Measurements from ENCODE around the gene POLR2L.
A peak's percentile ranks its signal among the peaks of the same experiment; 100 is the strongest.

The POLR2L gene

GRCh38 chr11:842370-843002 is at the start of gene POLR2L, which contains the start of gene TSPAN4:
Gene POLR2L, minus strand, starts transcription at chr11:842529. Its CDS starts 21 bp downstream, at chr11:842508.
Gene TSPAN4, plus strand, starts transcription at chr11:842852. Its CDS starts 7,453 bp downstream, at chr11:850305.
- DNase-seq = peak in 57 of 58 donors; percentile 53 to 94 (median 83)

GRCh38 chr11:890794-891540 is 48.6 kb upstream of the POLR2L start:
- DNase-seq = peak in 2 of 58 donors; percentile 15 to 27

DNA sequence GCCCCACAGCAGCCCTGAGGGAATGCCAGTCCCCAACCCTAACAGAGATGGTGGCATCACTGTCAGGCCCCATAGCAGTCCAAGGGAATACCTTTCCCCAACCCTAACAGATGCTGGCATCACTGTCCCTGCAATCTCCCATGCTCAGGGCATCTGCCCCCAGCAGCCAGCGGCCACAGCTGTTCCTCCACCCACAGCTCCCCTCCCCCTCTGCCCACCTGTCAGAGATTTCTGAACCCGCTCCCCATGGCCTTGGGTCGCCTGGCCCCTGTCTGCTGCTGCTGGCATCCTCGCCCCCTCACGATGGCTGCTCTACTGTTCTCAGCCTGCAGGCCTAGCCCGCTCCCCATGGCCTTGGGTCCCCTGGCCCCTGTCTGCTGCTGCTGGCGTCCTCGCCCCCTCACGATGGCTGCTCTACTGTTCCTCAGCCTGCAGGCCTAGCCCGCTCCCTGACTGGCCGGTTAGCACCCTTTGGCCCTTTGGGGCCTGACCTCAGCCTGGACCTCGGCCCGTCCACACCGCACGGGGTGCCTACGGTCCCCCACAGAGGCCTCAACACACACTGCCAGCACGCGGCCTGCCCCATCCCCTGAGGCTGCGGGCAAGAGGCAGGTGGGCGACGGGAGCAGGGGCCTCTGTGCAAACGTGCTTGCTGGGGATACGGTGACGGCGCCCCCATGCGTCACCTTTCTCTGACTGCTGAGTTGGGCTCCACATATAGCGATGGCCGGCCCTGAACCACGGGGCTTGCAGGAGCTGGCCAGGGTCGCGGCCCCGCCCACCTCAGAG is 47.6 kb upstream of the POLR2L start:
- DNase-seq = no peak

DNA sequence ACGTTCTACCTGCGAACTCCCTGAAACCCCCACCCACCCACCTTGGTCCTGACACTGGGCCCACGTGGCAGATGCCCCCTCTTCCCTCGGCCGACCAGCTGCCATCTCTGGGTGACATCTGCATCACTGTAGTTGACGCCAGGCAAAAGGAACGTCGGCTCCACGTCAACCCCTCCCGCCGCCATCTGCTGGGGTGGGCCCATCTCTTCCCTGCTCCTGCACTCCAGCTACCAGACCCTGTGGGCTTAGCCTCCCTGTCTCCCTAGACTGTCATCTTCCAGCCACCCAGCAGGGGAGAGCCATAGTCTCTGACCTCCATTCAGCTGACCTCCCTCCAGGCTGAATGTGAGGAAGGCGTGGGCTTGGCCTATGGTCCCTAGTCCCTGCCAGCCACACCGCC is 46.9 kb upstream of the POLR2L start:
- no peak for DNase-seq

DNA sequence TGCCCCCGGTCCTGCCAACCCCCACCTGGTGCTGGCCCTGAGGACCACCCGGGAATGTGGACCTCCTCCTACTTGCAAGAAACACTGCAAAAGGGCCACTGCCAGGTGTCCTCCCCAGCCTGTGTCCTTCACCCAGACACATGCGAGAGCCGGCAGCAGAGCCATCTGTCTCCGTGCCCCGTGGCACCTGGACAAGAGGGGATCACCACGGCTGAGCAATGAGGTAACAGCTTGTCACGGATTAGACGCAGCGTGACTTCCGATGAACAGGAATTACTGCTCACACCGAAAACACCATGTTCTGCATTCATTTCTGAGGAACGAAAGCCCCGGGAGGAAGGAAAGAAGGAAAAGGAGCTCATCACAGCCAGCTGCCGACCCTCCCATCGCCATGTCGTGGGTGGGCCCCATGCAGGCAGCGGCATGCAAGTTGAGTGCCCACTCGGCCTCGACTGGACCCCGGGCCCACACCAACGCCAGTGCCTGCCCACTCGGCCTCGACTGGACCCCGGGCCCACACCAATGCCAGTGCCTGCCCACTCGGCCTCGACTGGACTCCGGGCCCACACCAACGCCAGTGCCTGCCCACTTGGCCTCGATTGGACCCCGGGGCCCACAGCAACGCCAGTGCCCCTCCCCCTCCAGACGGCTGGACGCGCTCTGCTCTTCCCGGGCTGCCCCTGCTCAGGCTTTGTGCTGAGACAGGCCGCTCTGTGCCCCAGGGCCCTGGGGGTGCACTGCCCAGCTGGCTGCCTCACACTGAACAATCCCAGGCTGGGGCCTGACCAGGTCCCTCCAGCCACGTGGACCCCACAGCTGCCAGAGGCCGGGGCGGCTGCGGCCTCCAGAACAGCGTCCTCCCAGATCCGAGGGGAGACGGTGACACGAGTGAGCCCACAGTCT is 46.2 kb upstream of the POLR2L start:
- peak in 5 of 58 donors; percentile 13 to 51 (median 24) for DNase-seq

DNA sequence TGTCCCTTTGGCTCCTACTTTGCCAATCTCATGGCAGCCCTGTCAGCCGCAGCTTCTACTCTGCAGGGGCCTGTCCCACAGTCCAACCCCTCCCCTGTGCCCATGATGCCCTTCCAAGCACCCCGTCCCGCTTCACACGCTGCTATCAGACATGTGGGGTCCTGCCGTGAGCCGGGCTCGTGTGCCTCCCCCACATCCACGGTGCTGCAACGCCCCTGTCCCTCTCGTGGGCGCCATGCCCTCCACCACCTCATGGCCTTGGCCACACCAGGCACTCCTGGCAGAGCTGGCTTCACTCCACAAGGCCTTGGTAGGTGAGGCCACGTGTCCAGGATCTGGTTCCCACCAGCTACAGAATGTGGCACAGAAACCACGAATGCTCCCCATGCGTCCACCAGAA is 45.3 kb upstream of the POLR2L start:
- no peak for DNase-seq

GRCh38 chr11:886568-886967 is 44.2 kb upstream of the POLR2L start:
- no peak for DNase-seq

- DNase-seq = no peak
These were observed 42.3 kb upstream of the POLR2L start for GRCh38 chr11:884578-885070.

DNA sequence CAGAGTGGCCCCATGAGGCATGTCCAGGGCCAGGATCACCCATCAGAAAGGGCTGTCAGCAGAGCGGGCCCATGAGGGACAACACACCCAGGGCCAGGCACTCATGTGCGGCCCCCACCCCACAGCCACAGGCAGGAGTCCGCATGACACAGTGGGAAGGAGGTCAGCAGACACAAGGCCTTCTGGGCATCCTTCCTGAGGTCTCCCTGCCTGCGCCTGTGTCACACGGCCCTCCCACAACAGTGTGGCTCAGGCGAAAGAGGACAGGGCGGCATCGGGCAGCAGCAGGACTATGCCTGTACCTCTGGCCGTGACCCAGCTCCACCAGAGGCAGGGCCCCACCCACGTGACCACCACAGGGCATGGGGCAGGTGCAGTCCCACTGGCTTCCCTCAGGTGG is 41.2 kb upstream of the POLR2L start:
- DNase-seq = no peak

DNA sequence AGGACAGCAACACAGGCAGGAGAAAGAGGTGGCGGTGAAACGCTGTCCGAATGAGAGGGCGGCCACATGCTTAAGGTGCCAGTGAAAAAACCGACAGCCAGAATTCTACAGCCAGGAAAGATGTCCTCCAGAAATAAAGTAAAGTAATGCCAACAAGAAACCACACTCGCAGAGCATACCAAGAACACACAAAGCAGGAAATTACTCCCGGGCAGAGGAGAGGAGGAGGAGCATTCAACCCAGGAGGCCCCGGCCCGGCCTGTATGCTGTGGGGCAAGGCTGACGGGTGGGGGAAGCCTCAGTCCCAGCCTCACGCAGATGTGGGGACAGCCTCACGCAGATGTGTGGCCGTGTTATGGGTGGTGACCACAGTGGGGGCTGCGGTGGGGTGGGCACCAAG is 40.3 kb upstream of the POLR2L start:
- DNase-seq = no peak

GRCh38 chr11:880447-880846 is 38.1 kb upstream of the POLR2L start:
- no peak for DNase-seq

- no peak for DNase-seq
These were observed 35.2 kb upstream of the POLR2L start for GRCh38 chr11:877565-877964.

GRCh38 chr11:876545-876944 is 34.2 kb upstream of the POLR2L start:
- peak in 43 of 58 donors; percentile 6 to 71 (median 39) for DNase-seq

- peak in 28 of 58 donors; percentile 7 to 67 (median 38) for DNase-seq
These were observed 33.5 kb upstream of the POLR2L start for GRCh38 chr11:875769-876301.

- DNase-seq = no peak
These were observed 32.9 kb upstream of the POLR2L start for GRCh38 chr11:875203-875602.

- DNase-seq = no peak
These were observed 31.4 kb upstream of the POLR2L start for GRCh38 chr11:873706-874105.

DNA sequence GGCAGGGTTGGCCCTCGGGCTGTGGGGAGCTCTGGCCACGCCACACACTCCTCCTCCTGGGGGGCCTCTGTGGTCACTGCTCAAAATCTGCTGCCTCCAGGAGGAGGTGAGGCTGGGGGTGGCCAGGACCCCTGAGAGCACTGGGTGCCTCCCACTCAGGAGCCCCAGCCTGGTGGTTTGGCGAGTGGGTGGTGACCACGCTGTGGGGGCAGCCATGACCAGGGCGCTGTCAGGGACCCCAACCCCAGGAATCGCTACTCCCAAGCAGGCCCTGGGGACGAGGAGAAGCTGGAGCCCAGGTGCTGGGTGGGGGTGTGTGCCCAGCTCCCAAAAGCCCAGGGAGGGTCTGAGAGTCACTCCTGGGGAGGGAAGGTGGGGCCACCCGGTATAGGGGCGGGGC is 30.5 kb upstream of the POLR2L start:
- DNase-seq = no peak

DNA sequence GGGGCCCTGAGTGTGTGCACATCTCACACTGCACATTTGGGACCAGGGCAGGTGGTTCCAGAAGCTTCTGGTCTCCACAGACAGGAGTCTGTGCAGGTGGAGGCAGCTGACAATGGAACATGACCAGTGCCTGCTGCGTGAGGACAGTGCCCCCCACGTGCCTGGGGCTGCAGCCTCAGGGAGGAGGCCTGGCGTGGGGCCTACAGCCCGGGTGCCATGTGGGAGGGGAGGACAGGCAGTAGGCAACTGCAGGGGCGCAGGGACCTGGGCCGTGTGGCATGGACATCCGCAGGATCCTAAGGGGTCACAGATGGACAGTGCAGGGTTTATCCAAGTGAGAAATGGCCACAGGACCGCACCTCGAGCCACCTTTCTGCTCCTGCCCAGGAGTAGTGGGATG is 29.1 kb upstream of the POLR2L start:
- no peak for DNase-seq

DNA sequence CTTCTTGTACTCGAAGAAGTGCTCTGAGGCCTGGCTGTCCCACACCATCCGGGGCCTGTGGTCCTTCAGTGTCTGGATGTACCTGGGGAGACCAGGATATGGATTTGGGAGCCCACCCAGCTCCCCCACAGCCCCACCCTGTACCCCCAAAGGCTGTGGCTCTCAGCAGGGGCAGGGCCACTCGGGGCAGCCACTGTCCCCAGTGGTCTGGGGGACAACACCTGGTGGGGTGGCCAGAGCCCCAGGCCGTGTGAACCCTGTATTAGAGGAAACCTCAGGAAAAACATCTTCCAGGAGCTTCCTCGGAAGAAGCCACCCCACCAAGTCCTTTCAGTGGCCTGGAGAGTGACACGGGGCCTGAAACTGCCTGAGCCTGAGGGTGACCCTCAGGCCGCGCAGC is 28.1 kb upstream of the POLR2L start:
- DNase-seq = no peak

- no peak for DNase-seq
These were observed 27.7 kb upstream of the POLR2L start for GRCh38 chr11:870127-870413.

Data from anterior cingulate cortex (tissue), 58 donors.